Subcutaneous abdominal adipose tissue (tissue), 5 donors: Measurements from ENCODE around the gene TCFL5.

Source experiments
- H3K27ac ChIP-seq: one replicate; pipeline ENCODE4 v1.7.0; 2013; ENCODE audit warnings: low read depth, mild to moderate bottlenecking, inconsistent platforms, low read length, moderate library complexity
- H3K27me3 ChIP-seq, 5 donors: one replicate each; pipeline ENCODE4 v1.7.0; 2013; ENCODE audit warnings: low read length in 5 of 5, inconsistent platforms in 1 of 5; ENCODE audit not compliant: control insufficient read depth in 5 of 5, insufficient read depth in 4 of 5
- H3K36me3 ChIP-seq, 5 donors: one replicate each; pipeline ENCODE4 v1.7.0; 2013; ENCODE audit warnings: low read length in 5 of 5; ENCODE audit not compliant: control insufficient read depth in 5 of 5, insufficient read depth in 5 of 5
- H3K4me1 ChIP-seq, 5 donors: one replicate each; pipeline ENCODE4 v1.7.0; 2013; ENCODE audit warnings: low read length in 5 of 5, mild to moderate bottlenecking in 3 of 5, moderate library complexity in 1 of 5; ENCODE audit not compliant: control insufficient read depth in 5 of 5, insufficient read depth in 5 of 5
- H3K4me3 ChIP-seq, 5 donors: one replicate each; pipeline ENCODE4 v1.7.0; 2013; ENCODE audit warnings: low read length in 5 of 5, low read depth in 1 of 5
- H3K9ac ChIP-seq, 5 donors: one replicate each; pipeline ENCODE4 v1.7.0; 2013; ENCODE audit warnings: low read length in 5 of 5, mild to moderate bottlenecking in 4 of 5, moderate library complexity in 3 of 5
- H3K9me3 ChIP-seq, 5 donors: one replicate each; pipeline ENCODE4 v1.7.0; 2013; ENCODE audit warnings: low read length in 5 of 5; ENCODE audit not compliant: control insufficient read depth in 5 of 5
- donor health status: healthy.
- donor health status: healthy.
- donor health status: healthy.
- donor health status: healthy.
- donor health status: healthy.

TCFL5 gene

DNA sequence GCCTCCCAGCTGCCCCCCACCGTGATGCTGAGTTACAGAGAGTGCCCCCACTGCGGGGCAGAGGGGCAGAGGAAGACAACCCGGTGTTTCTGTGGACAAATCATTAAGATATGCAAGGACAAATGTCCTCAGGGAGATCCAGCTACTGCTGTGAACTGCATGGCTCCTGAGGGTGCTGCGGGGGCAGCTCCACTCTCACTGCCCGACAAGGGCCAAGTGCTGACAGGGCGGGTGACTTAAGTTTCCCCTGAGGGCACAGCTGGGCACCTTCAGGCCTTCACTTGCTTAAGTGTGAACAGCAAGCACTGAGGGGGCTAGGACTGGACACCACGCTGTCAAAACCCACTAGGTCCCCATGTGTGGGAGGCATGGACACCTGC lies 26.2 kb upstream of the TCFL5 start:
- H3K4me3 ChIP-seq: no peak overlapping the region
- peaks cover 0 to 6% (median 0%) of the 10 kb centered on the region in 5 donors for H3K4me1 ChIP-seq
- peaks cover 8 to 73% (median 67%) of the 10 kb centered on the region in 5 donors for H3K36me3 ChIP-seq
- no peaks in the 10 kb centered on the region for H3K9me3 ChIP-seq
- H3K9ac ChIP-seq: no peak overlapping the region
- H3K27me3 ChIP-seq: no peaks in the 10 kb centered on the region
- H3K27ac ChIP-seq: no peak overlapping the region

DNA sequence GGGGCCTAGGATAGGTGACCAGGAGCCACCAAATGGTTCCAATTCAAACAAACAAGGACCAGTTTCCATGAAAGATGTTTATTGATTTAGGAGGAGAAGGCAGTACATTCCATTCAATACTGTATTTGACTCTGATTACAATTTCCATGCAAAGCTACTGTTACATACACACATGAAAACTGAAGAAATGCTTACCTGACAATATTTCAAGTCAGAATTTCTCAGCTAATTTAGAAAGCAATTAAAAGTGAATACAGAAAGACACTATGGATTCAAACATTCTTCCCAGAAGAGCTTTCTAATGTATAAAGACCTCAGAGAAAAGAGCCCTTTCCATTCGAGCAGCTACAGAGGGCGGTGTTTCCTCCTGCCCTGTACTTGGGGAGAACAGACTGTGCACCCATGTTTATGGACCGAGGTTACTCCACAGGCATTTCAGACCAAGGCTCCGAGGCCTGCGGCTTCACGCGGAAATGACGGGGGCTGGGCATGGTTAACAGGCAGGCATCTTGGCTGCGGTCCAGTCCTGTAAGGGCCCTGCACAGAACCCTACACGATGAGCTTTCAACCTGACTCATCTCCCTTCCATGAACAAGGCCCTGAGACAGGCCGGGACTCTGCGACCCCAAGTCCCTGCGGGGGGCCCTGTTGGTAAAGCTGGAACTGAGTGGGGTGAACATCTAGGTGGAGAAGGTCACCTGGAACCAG lies 25.7 kb upstream of the TCFL5 start:
- Histone ChIP-seq H3K4me1 (peaks cover 0 to 6% (median 0%) of the 10 kb centered on the region in 5 donors), H3K9me3 (no peaks in the 10 kb centered on the region), H3K36me3 (peaks cover 5 to 67% (median 62%) of the 10 kb centered on the region in 5 donors), H3K27ac (no peak overlapping the region), H3K4me3 (no peak overlapping the region), H3K9ac (no peak overlapping the region), H3K27me3 (no peaks in the 10 kb centered on the region)

DNA sequence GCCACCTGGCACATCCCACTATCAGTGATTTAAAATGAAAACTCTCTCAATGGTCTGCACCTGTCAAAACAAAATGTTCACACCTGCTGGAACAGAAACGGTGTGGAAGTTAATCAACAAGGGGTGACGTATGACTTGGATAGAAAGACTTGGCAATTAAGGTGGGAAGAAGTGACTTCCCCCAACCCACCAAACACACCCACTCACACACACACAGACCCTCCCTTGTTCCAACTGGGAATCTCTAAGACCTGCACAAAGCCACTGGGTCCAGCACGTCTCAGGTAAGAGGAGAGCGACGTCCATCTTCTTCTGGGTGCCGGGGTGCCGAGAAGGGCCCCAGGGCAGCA lies 25.1 kb upstream of the TCFL5 start:
- no peak overlapping the region for H3K27ac ChIP-seq

DNA sequence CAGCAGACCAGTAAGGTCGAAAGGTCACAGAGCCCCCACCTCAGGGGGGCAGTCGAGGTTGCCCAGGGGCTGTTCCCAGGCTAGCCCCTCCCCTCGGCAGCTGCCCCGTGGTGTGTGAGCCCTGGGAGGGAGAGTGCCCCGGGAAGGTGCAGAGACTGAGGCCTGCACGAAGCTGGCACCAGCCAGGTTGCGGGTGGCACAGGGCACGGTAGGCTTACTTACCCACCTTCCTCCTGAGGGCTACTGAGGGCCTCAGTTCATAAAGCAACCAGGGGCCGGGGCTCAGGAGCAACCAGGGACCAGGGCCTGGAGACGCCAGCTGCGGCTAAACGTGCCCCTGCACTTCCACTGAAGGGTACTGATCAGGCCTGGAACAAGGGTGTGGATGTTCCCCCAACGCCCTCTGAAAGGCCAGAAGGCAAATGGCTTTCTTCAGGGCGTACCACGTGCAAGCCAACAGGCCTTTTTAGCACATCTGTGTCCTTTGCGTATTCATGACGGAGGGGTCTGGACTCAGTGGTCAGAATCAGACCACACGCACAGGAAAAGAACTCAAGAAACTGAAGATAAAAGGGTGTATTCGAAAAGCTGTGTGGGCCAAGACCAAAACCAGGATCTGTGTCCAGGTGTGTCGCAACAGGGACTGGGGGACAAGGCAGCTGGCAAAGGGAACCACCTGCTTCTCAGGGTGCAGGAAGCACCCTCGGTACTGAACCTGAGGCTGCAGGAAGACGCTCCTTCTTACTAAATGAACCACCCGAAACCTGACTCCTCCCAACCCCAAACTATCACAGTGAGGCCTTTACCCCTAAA lies 24.5 kb upstream of the TCFL5 start:
- Histone ChIP-seq H3K9ac (no peak overlapping the region), H3K27me3 (no peaks in the 10 kb centered on the region), H3K9me3 (no peaks in the 10 kb centered on the region), H3K4me1 (peaks cover 0 to 6% (median 0%) of the 10 kb centered on the region in 5 donors), H3K36me3 (peaks cover 0 to 66% (median 60%) of the 10 kb centered on the region in 5 donors), H3K27ac (no peak overlapping the region), H3K4me3 (no peak overlapping the region)

More for the DNA sequence above, 25.1 kb upstream of the TCFL5 start:
- H3K4me3 ChIP-seq: no peak overlapping the region
- H3K9me3 ChIP-seq: no peaks in the 10 kb centered on the region
- H3K4me1 ChIP-seq: peaks cover 0 to 6% (median 0%) of the 10 kb centered on the region in 5 donors
- H3K9ac ChIP-seq: no peak overlapping the region
- H3K27me3 ChIP-seq: no peaks in the 10 kb centered on the region
- peaks cover 0 to 66% (median 60%) of the 10 kb centered on the region in 5 donors for H3K36me3 ChIP-seq

DNA sequence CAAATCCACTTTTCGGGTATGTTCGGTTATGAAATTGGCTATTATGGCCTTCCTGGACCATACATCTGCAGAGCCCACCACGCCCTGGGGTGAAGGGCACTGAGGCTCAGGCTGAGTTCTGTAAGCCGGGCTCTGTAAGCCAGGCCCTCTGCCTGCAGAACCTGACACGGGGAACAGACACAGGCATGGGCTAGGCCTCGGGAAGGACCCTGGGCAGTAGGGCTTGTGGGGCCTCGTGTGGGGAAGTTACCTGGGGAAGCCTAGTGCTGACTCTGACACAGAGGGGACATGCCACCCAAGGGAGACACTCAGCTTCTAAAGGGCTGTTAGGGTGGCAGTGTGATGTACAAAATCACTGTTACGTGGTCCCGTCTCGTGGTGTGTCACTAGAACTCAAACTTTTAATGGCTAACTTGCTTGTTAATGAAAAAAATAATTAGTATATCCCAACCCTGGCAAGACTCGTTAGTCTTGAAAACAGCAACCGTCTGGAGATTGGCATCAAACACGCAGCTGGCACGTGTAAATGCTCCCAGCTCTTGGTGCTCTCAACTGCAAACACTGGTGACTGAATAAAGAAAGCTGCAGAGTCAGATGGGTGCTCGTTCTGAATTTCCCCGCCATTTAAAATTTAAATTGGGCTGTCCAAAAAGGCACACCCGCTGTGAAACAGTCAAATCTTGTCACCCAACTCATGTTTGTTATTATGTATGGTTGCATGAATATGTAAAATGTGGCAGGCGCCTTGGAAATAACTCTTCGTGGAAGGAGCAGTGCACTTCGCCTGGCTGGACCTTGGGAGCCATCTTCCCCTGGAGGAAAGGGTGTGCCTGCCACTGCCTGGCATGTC lies 23.6 kb upstream of the TCFL5 start:
- no peak overlapping the region for H3K27ac ChIP-seq
- no peaks in the 10 kb centered on the region for H3K27me3 ChIP-seq
- no peaks in the 10 kb centered on the region for H3K9me3 ChIP-seq
- H3K4me1 ChIP-seq: no peaks in the 10 kb centered on the region
- H3K36me3 ChIP-seq: peaks cover 0 to 66% (median 60%) of the 10 kb centered on the region in 5 donors
- no peak overlapping the region for H3K4me3 ChIP-seq
- H3K9ac ChIP-seq: no peak overlapping the region

DNA sequence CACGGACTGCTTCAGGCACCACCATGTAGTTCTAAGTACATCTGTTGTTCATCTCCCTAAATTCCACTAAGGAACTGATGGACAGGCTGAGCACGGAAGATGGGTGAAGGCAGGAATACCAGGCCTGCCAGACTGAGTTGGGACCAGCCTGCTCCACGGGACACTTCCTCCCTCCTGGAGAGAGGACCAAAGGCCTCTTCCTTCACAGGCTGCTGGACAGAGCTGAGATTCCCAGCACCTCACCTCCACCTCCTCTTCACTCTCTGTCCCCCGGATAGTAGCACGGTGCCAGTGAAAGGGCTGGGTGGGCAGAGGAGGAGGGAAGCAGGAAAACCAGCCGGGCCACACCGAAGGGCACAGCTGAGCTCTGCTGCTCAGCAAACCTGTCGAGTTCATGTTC lies 22.9 kb upstream of the TCFL5 start:
- no peak overlapping the region for H3K4me3 ChIP-seq
- H3K27ac ChIP-seq: no peak overlapping the region
- peaks cover 0 to 61% (median 55%) of the 10 kb centered on the region in 5 donors for H3K36me3 ChIP-seq
- H3K4me1 ChIP-seq: no peaks in the 10 kb centered on the region
- H3K9me3 ChIP-seq: no peaks in the 10 kb centered on the region
- H3K9ac ChIP-seq: no peak overlapping the region
- no peaks in the 10 kb centered on the region for H3K27me3 ChIP-seq

DNA sequence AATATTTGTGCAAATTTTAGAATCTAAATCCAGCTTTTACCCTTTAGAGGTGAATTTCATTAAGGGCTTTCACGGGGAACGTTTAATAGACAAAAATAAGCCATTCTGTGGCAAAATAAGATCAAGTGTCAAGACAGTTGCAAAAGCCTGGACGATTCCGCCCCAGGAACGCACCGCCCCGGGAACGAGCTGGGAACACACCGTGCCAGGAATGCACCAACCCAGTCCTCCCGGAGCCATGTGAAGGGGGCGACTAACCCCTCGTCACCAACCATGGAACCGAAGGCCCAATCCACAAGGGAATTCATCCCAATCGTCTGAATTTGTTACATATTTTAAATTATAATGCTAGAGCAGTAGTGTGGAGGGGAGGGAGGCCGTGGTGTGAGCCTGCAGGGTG lies 20.8 kb upstream of the TCFL5 start:
- Histone ChIP-seq H3K27me3 (no peaks in the 10 kb centered on the region), H3K4me1 (peaks cover 0 to 4% (median 2%) of the 10 kb centered on the region in 5 donors), H3K9me3 (no peaks in the 10 kb centered on the region), H3K9ac (no peak overlapping the region), H3K4me3 (no peak overlapping the region), H3K36me3 (peaks cover 0 to 41% (median 33%) of the 10 kb centered on the region in 5 donors), H3K27ac (no peak overlapping the region)

DNA sequence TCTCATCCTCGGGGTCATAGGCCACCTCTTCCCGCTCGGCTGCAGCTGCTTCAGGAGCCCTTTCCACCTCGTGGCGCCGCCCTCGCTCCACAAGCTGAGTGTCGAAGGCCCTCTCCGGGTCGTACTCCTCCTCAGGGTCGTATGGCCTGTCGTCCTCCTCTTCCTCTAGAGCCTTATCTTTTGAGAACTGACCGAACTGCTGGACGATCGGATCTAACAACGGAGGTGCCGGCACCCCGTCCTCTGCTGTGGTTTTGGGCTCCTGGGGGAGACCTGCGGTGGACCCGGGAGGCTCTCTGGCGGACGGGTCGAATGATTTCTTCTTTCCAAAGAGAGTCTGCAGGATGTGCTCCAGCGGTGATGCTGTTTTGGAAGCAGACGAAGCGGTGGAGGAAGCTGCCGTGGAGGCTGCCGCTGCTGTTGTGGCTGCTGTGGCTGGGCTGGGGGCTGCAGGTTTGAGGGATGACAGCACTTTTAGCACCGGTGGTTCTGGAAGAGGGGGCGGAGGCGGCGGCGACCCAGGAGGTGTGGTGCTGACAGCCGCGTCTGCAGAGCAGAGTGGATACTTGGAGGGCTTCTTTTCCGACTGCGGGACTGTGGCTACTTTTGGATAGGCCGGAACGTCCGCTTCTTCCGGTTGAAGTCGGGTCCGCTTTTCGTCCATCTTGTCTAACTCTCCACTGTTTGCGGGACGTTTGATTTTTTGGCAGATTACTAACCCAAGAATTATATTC lies 20.2 kb upstream of the TCFL5 start:
- H3K27ac ChIP-seq: no peak overlapping the region
- H3K9me3 ChIP-seq: no peaks in the 10 kb centered on the region
- H3K9ac ChIP-seq: no peak overlapping the region
- no peaks in the 10 kb centered on the region for H3K27me3 ChIP-seq
- peaks cover 0 to 35% (median 28%) of the 10 kb centered on the region in 5 donors for H3K36me3 ChIP-seq
- peaks cover 4 to 10% (median 8%) of the 10 kb centered on the region in 5 donors for H3K4me1 ChIP-seq
- no peak overlapping the region for H3K4me3 ChIP-seq

DNA sequence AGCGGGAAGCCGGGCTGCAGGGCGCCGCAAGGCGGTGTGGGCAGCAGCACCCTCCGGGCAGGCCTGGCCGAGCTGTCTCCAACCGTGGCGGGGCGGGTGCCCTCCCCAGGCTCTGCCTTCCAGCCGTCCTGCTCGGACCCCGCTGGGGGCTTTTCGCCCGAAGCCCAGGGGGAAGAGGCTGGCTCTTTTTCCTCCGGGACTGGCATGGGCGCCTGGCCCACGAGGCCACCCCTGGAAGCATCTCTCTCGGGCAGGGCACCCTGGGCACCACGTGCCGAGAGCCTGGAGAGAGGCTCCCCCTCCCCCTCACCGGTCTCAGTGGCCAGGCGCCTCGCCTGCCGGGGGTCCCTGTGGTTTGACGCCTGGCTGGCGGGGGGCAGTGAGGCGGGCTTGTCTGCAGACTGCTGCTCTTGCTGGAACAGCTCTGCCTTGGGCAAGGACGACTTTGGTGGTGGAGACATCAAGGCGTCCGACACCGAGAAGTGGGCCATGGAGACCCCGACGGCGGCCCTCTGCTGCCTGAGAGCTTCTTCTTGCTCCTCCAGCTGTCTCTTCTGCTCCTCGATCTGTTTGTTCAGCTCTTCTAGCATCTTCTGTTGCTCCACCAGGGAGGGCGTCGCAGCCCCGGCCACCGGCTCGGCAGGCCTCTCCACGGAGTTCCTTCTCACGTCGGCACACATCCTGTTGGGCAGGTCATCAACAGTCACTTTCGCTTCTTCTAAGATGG lies 19.5 kb upstream of the TCFL5 start:
- H3K9ac ChIP-seq: no peak overlapping the region
- no peaks in the 10 kb centered on the region for H3K9me3 ChIP-seq
- H3K36me3 ChIP-seq: peaks cover 0 to 28% (median 22%) of the 10 kb centered on the region in 5 donors
- no peaks in the 10 kb centered on the region for H3K27me3 ChIP-seq
- peaks cover 7 to 18% (median 15%) of the 10 kb centered on the region in 5 donors for H3K4me1 ChIP-seq
- H3K4me3 ChIP-seq: no peak overlapping the region
- H3K27ac ChIP-seq: no peak overlapping the region
